Gastroesophageal sphincter (tissue), 4 donors: ENCODE data around the gene VGLL3. TPM values are rescaled to one million over a fixed set of nuclear protein-coding genes. Genes with fewer than 3 reads are reported as not detected.

Experiments
- ATAC-seq: fragments of 150-250 bp; one replicate; pipeline ENCODE4 v1.9.1; 2016; ENCODE audit warnings: mild to moderate bottlenecking, moderate library complexity
- H3K27ac ChIP-seq, 4 donors: fragments of 200-600 bp; sonication (generic) in 3 of 4; 1 replicate in 3 of 4; 2 replicates in 1 of 4; pipeline ENCODE4 v1.5.1; 2016 to 2019
- H3K27me3 ChIP-seq: fragments of 200-600 bp; sonication (generic); one replicate; pipeline ENCODE4 v1.5.1; 2019
- H3K36me3 ChIP-seq, 2 donors: fragments of 200-600 bp; sonication (generic); one replicate each; pipeline ENCODE4 v1.5.1; 2019; ENCODE audit warnings: control low read depth in 1 of 2
- H3K4me1 ChIP-seq, 3 donors: fragments of 200-600 bp; sonication (generic); 1 replicate in 2 of 3; 2 replicates in 1 of 3; pipeline ENCODE4 v1.5.1; 2016 to 2019; ENCODE audit warnings: control low read depth in 2 of 3
- H3K4me3 ChIP-seq, 2 donors: fragments of 200-600 bp; sonication (generic); one replicate each; pipeline ENCODE4 v1.5.1; 2019; ENCODE audit warnings: mild to moderate bottlenecking in 1 of 2, moderate library complexity in 1 of 2
- H3K9me3 ChIP-seq, 3 donors: fragments of 200-600 bp; sonication (generic); one replicate each; pipeline ENCODE4 v1.5.1; 2017 to 2019; ENCODE audit warnings: control low read depth in 2 of 3
- EP300 ChIP-seq: sonication (generic); formaldehyde crosslinking; IDR thresholded peaks from one replicate; pipeline ENCODE4 v1.6.1; 2017; ENCODE audit warnings: antibody characterized with exemption, mild to moderate bottlenecking
- POLR2A ChIP-seq, 2 donors: fragments of 450-650 bp; IDR thresholded peaks; one replicate each; pipeline ENCODE4 v1.6.1; 2017; ENCODE audit warnings: antibody characterized with exemption in 2 of 2, mild to moderate bottlenecking in 2 of 2, moderate library complexity in 1 of 2
- POLR2AphosphoS5 ChIP-seq: sonication (generic); formaldehyde crosslinking; IDR thresholded peaks from one replicate; pipeline ENCODE4 v1.6.1; 2017; ENCODE audit warnings: antibody characterized with exemption
- WGBS, 2 donors: methylation state at CpG; one replicate each; pipeline ENCODE4 v1.1.5; 2018; ENCODE audit warnings: low coverage in 1 of 2; 5-methylcytosine and 5-hydroxymethylcytosine counted together
- total RNA-seq, 4 donors: library from RNA; depleted of rRNA; stranded (reverse); fragments of >200 nt; gene quantifications; one replicate each; pipeline ENCODE4 v1.1.0, GENCODE V29; 2016
- TF ChIP-seq, protein P1 (sequence below), 4 experiments: fragments of 200-600 bp in 2 of 4; fragments of 450-650 bp in 2 of 4; sonication (generic) in 1 of 4; IDR thresholded peaks; one replicate each; pipeline ENCODE4 v1.5.1; 2017 to 2019; ENCODE audit warnings: antibody characterized with exemption in 4 of 4, mild to moderate bottlenecking in 2 of 4, moderate library complexity in 2 of 4

VGLL3 gene
- total RNA-seq, 4 donors from 2014 or later: 12.5 to 43.3 (median 32.1) TPM

DNA sequence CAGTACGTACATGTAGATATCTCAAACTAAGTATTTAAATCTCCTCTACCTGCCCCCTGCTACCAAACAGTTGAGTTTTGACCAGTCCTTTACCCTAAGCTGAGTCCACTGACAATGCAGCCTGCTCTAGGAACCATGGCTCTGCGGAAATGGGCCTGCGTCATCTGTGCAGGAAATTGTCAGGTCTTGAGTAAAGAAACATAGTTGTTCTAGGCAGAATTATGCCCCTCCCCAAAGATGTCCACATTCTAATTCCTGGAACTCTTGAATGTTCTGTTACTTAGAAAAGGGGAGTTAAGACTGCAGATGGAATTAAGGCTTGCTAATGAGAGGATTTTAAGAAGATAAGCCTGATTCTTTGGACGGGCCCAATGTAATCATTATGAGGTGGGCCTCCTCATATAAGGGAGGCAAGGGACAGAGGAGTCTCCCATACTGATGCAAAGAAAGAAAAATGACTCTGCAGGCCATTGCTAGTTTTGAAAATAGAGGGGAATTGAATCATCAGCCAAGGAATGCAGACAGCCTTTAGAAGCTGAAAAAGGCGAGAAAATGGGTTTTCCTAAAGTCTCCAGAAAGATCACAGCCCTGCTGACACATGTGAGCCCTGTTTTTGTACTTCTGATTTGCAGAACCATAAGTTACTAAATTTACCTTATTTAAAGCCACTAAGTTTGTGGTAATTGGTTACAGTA lies 5.5 kb upstream of the VGLL3 start:
- no peak for ATAC-seq
- WGBS, 2 donors: 71 to 81% methylated on average over 3 to 5 of the region's 5 CpGs
- no peaks in the 10 kb centered on the region for H3K9me3 ChIP-seq
- H3K27me3 ChIP-seq: no peaks in the 10 kb centered on the region
- no peak overlapping the region for H3K27ac ChIP-seq
- H3K4me3 ChIP-seq: no peak overlapping the region
- no peaks in the 10 kb centered on the region for H3K36me3 ChIP-seq
- TF ChIP-seq, protein P1, sequence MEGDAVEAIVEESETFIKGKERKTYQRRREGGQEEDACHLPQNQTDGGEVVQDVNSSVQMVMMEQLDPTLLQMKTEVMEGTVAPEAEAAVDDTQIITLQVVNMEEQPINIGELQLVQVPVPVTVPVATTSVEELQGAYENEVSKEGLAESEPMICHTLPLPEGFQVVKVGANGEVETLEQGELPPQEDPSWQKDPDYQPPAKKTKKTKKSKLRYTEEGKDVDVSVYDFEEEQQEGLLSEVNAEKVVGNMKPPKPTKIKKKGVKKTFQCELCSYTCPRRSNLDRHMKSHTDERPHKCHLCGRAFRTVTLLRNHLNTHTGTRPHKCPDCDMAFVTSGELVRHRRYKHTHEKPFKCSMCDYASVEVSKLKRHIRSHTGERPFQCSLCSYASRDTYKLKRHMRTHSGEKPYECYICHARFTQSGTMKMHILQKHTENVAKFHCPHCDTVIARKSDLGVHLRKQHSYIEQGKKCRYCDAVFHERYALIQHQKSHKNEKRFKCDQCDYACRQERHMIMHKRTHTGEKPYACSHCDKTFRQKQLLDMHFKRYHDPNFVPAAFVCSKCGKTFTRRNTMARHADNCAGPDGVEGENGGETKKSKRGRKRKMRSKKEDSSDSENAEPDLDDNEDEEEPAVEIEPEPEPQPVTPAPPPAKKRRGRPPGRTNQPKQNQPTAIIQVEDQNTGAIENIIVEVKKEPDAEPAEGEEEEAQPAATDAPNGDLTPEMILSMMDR (IDR thresholded peaks at IDR 0.05): no peak
- peaks cover 0 to 7% (median 0%) of the 10 kb centered on the region in 3 donors for H3K4me1 ChIP-seq

GRCh38 chr3:86995537-86995936 lies 4.6 kb upstream of the VGLL3 start:
- no peak for ATAC-seq
- no peak overlapping the region for H3K27ac ChIP-seq
- 86 to 87% methylated on average over 3 to 5 of the region's 5 CpGs for WGBS, 2 donors
- no peaks in the 10 kb centered on the region for H3K36me3 ChIP-seq
- H3K4me1 ChIP-seq: peaks cover 0 to 16% (median 0%) of the 10 kb centered on the region in 3 donors
- TF ChIP-seq POLR2A (IDR thresholded peaks at IDR 0.05) (no peak), EP300 (no peak), POLR2AphosphoS5 (no peak)
- TF ChIP-seq, protein P1 (IDR thresholded peaks at IDR 0.05): no peak
- no peak overlapping the region for H3K4me3 ChIP-seq
- no peaks in the 10 kb centered on the region for H3K9me3 ChIP-seq
- H3K27me3 ChIP-seq: peaks cover 5% of the 10 kb centered on the region

- Histone ChIP-seq H3K4me1 (peaks cover 0 to 28% (median 0%) of the 10 kb centered on the region in 3 donors), H3K36me3 (no peaks in the 10 kb centered on the region), H3K27ac (no peak overlapping the region), H3K27me3 (peaks cover 12% of the 10 kb centered on the region), H3K9me3 (no peaks in the 10 kb centered on the region), H3K4me3 (no peak overlapping the region)
- ATAC-seq: no peak
- no peak for TF ChIP-seq EP300
- no peak for TF ChIP-seq POLR2AphosphoS5
- TF ChIP-seq, protein P1 (IDR thresholded peaks at IDR 0.05): no peak
- no peak for TF ChIP-seq POLR2A (IDR thresholded peaks at IDR 0.05)
- 46 to 63% methylated on average over 7 of the region's 7 CpGs for WGBS, 2 donors
These were observed 2.8 kb upstream of the VGLL3 start for GRCh38 chr3:86993704-86994103.

DNA sequence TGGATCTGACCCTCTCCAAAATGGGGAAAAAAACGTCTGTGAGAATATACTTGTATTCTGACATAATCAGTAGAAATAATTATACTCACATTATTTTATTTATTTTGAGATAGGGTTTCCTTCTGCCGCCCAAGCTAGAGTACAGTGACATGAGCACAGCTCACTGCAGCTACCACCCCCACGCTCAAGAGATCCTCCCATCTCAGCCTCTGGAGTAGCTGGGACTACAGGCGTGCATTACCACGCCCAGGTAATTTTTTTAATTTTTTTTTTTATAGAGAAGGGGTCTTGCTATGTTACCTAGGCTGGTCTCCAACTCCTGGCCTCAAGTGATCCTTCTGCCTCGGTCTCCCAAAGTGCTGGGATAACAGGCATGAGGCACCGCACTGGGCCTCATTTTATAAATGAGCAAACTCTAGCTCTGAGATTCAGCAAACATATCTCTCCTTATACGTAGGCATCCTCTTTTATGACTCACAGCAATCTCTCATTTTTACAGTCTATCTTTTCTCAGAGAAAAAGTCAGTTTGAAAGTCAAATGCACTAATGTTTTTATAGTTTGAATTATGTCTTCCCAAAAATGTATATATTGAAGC lies 989 bp upstream of the VGLL3 start:
- WGBS, 2 donors: 43 to 65% methylated on average over 5 to 8 of the region's 8 CpGs
- peak overlapping the region; percentile 49 to 79 for H3K4me3 ChIP-seq
- no peaks in the 10 kb centered on the region for H3K36me3 ChIP-seq
- peaks cover 0 to 41% (median 0%) of the 10 kb centered on the region in 3 donors for H3K4me1 ChIP-seq
- peaks cover 23% of the 10 kb centered on the region for H3K27me3 ChIP-seq
- no peaks in the 10 kb centered on the region for H3K9me3 ChIP-seq
- no peak for ATAC-seq
- TF ChIP-seq, protein P1 (IDR thresholded peaks at IDR 0.05): no peak
- TF ChIP-seq EP300 (no peak), POLR2A (IDR thresholded peaks at IDR 0.05) (no peak), POLR2AphosphoS5 (no peak)
- H3K27ac ChIP-seq: peak overlapping the region in 3 of 4 donors; percentile 82 to 90 (median 89)

DNA sequence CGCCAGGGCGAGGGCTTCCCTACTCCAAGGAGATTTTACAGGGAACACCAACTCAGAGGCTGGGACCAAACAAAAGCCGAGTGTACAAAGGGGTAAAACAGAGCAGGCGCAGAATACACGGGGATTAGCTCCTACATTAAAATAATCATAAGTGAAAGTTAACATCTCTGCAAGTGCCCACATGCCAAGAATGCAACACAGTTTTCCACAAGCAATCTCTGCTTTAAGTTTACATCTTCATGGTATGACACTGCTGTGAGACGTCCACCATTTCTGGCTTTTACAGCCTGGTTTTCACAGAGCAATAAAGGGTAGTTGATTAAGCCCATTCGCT lies 500 bp upstream of the VGLL3 start:
- WGBS, 2 donors: 0 to 8% methylated on average over 2 to 5 of the region's 7 CpGs
- no peak for ATAC-seq
- Histone ChIP-seq H3K9me3 (no peaks in the 10 kb centered on the region), H3K27ac (peak overlapping the region in 3 of 4 donors; percentile 82 to 90 (median 89)), H3K4me3 (peak overlapping the region; percentile 49 to 79), H3K36me3 (no peaks in the 10 kb centered on the region), H3K4me1 (peaks cover 0 to 46% (median 0%) of the 10 kb centered on the region in 3 donors), H3K27me3 (peaks cover 23% of the 10 kb centered on the region)
- TF ChIP-seq POLR2A (IDR thresholded peaks at IDR 0.05) (no peak), POLR2AphosphoS5 (no peak), EP300 (no peak)
- TF ChIP-seq, protein P1 (IDR thresholded peaks at IDR 0.05): no peak
